Head of caudate nucleus (tissue), 42 donors: ENCODE data around the gene ZNF229.
"Not testable (repeated sequence)": the region's sequence is repeated elsewhere in the genome, so short reads cannot be mapped to it uniquely, and the experiment has no call there.

Experiments used
- DNase-seq, 42 donors: peaks; one replicate each; pipeline versions ENCODE4 v3.0.0 to v3.0.0-alpha.2; 2020 to 2021; ENCODE audit warnings: mixed read lengths in 7 of 42
- intact Hi-C: fragments of 100-400 bp; cut with DNase I; formaldehyde crosslinking; loops from one replicate; pipeline ENCODE4 v1.15.0; 2022

ZNF229 gene

GRCh38 chr19:44447916-44448674 is at the start of gene ZNF229:
Gene ZNF229 (minus strand): TSS chr19:44448472. CDS start chr19:44442847, 5,625 bp downstream.
- intact Hi-C loops = no loop called here
- peak; percentile 72 to 96 (median 90) for DNase-seq

GRCh38 chr19:44496711-44497110 is 48.4 kb upstream of the ZNF229 start:
- intact Hi-C loops = no loop called here

GRCh38 chr19:44476559-44477408 is 28.5 kb upstream of the ZNF229 start:
- DNase-seq = no peak
- intact Hi-C loops = no loop called here

More at GRCh38 chr19:44496711-44497110, 48.4 kb upstream of the ZNF229 start:
- DNase-seq = no peak

- DNase-seq, intact Hi-C loops: not testable (repeated sequence)
Observed at GRCh38 chr19:44468730-44469129, 20.5 kb upstream of the ZNF229 start.

GRCh38 chr19:44462600-44463286 is 14.5 kb upstream of the ZNF229 start:
- intact Hi-C loops = not testable (repeated sequence)

GRCh38 chr19:44456016-44456415 is 7.7 kb upstream of the ZNF229 start:
- intact Hi-C loops = not testable (repeated sequence)
- DNase-seq = peak in 2 of 42 donors; percentile 5 to 25

More at GRCh38 chr19:44462600-44463286, 14.5 kb upstream of the ZNF229 start:
- DNase-seq = not testable (repeated sequence)

- intact Hi-C loops = no loop called here
- no peak for DNase-seq
Observed at GRCh38 chr19:44455100-44455499, 6.8 kb upstream of the ZNF229 start.

GRCh38 chr19:44452367-44452766 is 4.1 kb upstream of the ZNF229 start:
- intact Hi-C loops = no loop called here
- DNase-seq = no peak

GRCh38 chr19:44451687-44452086 is 3.4 kb upstream of the ZNF229 start:
- DNase-seq = no peak
- intact Hi-C loops = no loop called here

- intact Hi-C loops = no loop called here
Observed at GRCh38 chr19:44438441-44438840, 9.8 kb downstream of the ZNF229 start.

GRCh38 chr19:44435441-44435840 is 12.8 kb downstream of the ZNF229 start:
- DNase-seq = no peak
- intact Hi-C loops = no loop called here

More at GRCh38 chr19:44438441-44438840, 9.8 kb downstream of the ZNF229 start:
- DNase-seq = no peak

- intact Hi-C loops = no loop called here
- no peak for DNase-seq
Observed at GRCh38 chr19:44430956-44431355, 17.3 kb downstream of the ZNF229 start.

GRCh38 chr19:44415553-44415952 is 32.7 kb downstream of the ZNF229 start:
- DNase-seq, intact Hi-C loops: not testable (repeated sequence)

- intact Hi-C loops = no loop called here
- peak; percentile 77 to 98 (median 92) for DNase-seq
Observed at GRCh38 chr19:44401139-44402115, 46.8 kb downstream of the ZNF229 start, which contains the start of gene ZNF285. Gene ZNF285 (minus strand): TSS chr19:44401608. CDS start chr19:44397213, 4,395 bp downstream.

GRCh38 chr19:44389268-44389667 is 59.0 kb downstream of the ZNF229 start:
- DNase-seq, intact Hi-C loops: not testable (repeated sequence)
